AG09309 (cell line): ENCODE measurements around the gene USP13.

Experiments
- DNase-seq: peaks from one replicate; pipeline ENCODE4 v3.0.0-alpha.2; 2010; ENCODE audit warnings: low read depth
- H3K4me3 ChIP-seq: 2 replicates; pipeline ENCODE4 v1.5.1; 2011; ENCODE audit warnings: mild to moderate bottlenecking, low read depth, low read length, moderate library complexity; ENCODE audit not compliant: control insufficient read depth
- TF ChIP-seq, protein P1 (sequence below): IDR thresholded peaks from 2 replicates; pipeline ENCODE4 v1.5.1; 2011; ENCODE audit warnings: mild to moderate bottlenecking, low read depth, low read length, inconsistent platforms; ENCODE audit not compliant: insufficient read depth, control insufficient read depth; ENCODE audit errors: missing control alignments

USP13 gene

DNA sequence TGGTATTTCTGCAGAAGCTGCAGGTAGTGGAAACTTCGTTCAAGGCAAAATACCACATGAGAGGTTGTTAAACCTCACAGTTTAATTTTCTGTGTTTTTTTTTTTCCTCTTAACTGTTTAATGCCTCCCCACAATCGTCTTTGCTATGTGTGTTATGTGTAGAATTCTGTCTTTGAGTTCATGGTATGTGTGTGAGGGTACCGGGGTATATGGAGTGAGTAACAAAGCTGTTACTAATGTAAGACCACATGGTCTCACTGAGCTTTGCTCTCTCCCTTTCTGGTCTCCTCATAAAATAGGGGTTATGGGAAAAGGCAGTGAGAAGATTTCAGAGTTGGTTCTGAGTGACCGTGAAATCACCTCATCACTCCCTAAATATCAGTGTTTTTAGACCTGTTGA, 143.6 kb downstream of the USP13 start:
- no peak for DNase-seq
- no peak overlapping the region for H3K4me3 ChIP-seq
- TF ChIP-seq, protein P1, sequence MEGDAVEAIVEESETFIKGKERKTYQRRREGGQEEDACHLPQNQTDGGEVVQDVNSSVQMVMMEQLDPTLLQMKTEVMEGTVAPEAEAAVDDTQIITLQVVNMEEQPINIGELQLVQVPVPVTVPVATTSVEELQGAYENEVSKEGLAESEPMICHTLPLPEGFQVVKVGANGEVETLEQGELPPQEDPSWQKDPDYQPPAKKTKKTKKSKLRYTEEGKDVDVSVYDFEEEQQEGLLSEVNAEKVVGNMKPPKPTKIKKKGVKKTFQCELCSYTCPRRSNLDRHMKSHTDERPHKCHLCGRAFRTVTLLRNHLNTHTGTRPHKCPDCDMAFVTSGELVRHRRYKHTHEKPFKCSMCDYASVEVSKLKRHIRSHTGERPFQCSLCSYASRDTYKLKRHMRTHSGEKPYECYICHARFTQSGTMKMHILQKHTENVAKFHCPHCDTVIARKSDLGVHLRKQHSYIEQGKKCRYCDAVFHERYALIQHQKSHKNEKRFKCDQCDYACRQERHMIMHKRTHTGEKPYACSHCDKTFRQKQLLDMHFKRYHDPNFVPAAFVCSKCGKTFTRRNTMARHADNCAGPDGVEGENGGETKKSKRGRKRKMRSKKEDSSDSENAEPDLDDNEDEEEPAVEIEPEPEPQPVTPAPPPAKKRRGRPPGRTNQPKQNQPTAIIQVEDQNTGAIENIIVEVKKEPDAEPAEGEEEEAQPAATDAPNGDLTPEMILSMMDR, result no peak

DNA sequence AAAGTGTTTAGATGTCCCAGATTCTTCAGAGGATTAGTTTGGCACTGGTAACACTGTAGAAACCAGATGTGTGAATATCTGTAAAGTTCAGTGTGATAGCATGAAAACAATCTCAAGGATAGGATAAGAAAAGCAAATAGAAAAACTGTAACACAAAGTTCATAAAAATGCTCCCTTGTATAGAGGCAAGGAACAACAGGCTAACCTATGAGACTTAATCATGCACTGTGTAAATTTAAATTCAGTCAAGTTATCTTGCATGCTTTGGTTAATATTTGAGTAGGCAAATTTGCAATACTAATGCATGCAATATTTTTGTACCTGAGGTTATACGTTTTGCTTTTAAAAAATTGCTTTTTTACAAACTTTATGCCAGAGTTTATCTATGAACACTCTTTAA, 144.4 kb downstream of the USP13 start:
- TF ChIP-seq, protein P1, result no peak
- no peak for DNase-seq
- no peak overlapping the region for H3K4me3 ChIP-seq

GRCh38 chr3:179801263-179801662, 148.4 kb downstream of the USP13 start:
- DNase-seq, result peak; percentile 97

GRCh38 chr3:179801856-179802255, 149.0 kb downstream of the USP13 start:
- TF ChIP-seq, protein P1, result no peak
- no peak overlapping the region for H3K4me3 ChIP-seq
- DNase-seq, result no peak

More at GRCh38 chr3:179801263-179801662, 148.4 kb downstream of the USP13 start:
- TF ChIP-seq, protein P1, result no peak
- H3K4me3 ChIP-seq, result no peak overlapping the region

GRCh38 chr3:179806177-179806576, 153.3 kb downstream of the USP13 start:
- no peak overlapping the region for H3K4me3 ChIP-seq
- TF ChIP-seq, protein P1, result no peak
- peak; percentile 16 for DNase-seq

DNA sequence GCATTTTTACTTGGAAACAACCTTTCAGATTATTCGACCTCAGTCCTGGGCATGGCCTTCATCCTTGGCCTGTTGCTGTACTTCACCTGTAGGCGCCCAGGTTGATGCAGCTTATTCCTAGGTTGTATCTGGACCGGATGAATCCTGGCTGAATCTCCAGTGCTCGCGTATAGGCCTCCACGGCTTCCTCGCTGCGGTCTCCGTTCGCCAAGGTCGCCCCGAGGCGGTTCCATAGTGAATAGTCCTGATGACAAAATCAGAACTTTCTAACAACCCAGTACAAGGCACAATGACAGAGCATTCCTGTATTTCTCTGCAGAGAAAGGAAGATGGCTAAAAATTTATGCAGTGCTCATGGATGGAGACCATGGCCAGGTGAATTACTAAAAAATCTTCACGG, 154.7 kb downstream of the USP13 start:
- TF ChIP-seq, protein P1, result no peak
- no peak overlapping the region for H3K4me3 ChIP-seq
- no peak for DNase-seq

DNA sequence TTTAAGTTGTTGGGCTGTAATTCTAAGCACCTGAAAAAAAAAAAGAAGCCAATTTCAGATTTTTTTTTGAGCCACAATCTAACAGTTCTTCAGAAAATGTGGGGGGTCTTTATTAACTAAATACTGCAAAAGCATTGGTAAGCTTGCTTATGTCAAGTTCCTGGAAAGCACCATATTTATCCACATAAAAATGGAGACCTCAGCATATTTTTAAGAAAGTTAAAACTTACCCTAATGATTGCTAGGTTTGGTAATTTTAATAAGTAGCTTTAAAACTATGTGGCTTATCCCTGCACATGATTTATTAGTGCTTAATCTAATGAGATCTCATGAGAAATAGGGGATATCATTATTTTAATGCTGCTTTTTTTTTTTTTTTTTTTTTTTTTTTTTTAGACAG, 156.8 kb downstream of the USP13 start:
- H3K4me3 ChIP-seq, result no peak overlapping the region
- TF ChIP-seq, protein P1, result no peak
- DNase-seq, result no peak
